ENCODE data around the gene GATA1.

The GATA1 gene

DNA sequence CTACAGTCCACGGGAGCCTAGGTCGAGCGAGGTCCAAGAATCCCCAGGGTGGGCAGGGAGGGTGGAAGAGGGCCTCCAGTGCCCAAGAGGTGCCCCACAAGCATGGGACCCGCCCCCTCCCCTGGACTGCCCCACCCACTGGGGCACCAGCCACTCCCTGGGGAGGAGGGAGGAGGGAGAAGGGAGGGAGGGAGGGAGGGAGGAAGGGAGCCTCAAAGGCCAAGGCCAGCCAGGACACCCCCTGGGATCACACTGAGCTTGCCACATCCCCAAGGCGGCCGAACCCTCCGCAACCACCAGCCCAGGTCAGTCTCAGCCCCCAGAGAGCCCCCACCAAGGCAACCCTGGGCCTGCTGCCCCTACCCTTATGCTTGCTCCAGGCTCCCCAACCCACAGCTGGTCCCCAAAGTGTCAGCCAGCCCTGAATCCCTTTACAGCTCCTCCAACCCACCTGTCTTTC, at the start of gene GATA1:
Gene GATA1, plus strand, starts transcription at position 250 of the 460 bp plus-strand sequence. CDS start 4,520 bp downstream, outside the sequence.
- DNase-seq (ENCODE audit: insufficient read length, low spot score) (no peak), FAIRE-seq (no peak)

DNA sequence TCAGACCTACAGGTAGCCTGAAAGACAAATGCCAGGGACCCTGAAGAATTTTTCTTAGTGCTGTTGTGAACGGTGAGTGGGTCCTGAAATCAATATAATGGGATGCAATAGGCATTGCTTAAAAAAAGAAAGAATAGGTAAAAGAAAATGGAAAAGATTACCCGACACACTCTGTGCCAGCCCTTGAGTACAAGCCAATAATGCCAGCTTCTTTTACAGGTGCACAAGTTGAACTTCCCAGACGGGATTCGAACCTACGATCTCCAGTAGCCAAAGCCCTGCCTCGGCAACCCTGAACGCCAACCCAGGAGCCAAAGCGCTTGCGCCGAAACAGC, 49.5 kb upstream of the GATA1 start:
- FAIRE-seq: no peak
- no peak for DNase-seq (ENCODE audit: insufficient read length, low spot score)

DNA sequence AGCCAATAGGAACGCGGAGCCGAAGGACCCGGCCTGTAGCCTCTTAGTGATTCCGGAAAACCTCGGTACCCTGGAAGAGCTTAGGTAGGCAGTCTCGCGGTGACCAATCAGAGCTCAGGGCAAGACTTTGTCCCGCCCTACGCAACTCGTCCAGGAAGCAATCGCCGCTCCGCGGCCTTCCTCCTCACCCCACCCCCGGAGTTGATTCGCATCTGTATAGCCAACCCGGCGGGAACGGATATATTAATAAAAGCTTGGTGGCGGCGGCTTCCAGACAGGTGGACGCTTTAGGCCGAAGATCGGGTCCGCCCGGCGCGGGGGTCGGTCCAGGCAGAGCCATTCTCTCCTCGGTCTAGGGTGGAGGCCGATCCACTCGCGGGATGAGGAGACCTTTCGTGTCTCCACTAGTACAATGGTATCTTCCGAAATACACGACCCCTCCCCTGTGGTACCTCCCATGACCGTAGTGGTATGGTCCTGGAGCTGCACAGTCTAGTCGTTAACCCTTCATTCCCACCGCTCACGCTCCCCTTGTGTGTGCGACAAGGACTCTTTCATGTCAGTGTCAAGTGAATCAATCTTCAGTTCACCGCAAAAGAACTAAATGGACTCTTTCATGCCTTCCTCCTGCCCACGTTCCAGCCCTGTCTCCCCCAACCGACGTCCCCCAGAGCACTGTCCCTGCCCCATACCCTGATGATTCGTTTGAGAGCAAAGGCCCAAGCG, 49.0 kb upstream of the GATA1 start:
- no peak for FAIRE-seq
- peak; percentile 88 for DNase-seq (ENCODE audit: insufficient read length, low spot score)

DNA sequence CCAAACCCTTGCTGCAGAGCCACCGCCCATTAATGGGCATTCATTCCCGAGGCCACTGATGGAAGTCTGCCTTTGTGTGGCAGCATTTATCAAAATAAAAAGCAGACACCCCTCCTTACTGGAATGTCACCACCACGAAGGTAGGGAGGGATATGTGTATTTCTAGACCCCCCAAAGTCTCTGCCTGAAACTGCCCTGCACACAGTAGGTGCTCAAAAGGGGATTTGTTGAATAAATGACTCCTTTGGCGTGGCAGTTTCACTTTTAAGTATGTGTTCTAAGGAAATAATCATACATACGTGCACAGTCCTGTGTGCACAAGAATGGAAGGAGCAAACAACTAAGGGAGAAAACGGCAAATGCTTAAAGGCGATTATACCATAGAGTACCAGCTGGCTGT, 48.5 kb upstream of the GATA1 start:
- DNase-seq (ENCODE audit: insufficient read length, low spot score): no peak
- FAIRE-seq: no peak

DNA sequence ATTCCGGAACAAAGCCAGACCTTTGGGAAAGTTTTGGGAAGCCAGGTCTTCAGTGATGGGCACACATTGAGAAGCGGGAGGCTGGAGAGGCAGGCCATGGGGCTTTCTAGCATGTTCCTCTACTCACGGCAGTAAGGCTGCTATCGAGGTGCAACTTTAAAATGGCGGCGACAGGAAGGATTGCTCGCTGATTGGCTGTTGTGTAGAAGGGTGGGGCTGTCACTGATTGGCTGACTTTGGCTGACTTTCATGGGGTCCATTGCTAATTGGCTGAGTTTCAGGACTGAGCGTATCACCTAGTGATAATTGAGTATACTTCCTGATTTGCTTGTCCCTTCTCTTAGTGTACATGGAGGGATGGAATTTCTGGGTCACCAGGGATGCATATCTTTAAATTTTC, 44.6 kb upstream of the GATA1 start:
- DNase-seq (ENCODE audit: insufficient read length, low spot score): no peak
- FAIRE-seq: no peak

DNA sequence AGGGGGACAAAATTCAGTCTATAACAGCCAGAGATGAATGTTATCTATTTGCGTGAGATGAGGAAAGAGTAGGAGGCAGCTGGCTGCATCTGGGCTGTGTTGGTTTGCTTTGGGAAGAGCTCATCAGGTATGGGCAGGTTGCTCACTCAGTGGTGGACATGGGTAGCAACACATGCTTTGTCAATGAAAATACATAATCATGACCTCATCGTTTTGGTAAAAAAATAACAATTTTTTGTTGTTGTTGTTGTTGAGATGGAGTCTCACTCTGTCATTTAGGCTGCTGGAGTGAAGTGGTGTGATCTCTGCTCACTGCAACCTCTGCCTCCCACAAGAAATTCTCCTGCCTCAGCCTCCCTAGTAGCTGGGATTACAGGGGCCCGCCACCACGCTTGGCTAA, 41.2 kb upstream of the GATA1 start:
- FAIRE-seq (no peak), DNase-seq (ENCODE audit: insufficient read length, low spot score) (no peak)

DNA sequence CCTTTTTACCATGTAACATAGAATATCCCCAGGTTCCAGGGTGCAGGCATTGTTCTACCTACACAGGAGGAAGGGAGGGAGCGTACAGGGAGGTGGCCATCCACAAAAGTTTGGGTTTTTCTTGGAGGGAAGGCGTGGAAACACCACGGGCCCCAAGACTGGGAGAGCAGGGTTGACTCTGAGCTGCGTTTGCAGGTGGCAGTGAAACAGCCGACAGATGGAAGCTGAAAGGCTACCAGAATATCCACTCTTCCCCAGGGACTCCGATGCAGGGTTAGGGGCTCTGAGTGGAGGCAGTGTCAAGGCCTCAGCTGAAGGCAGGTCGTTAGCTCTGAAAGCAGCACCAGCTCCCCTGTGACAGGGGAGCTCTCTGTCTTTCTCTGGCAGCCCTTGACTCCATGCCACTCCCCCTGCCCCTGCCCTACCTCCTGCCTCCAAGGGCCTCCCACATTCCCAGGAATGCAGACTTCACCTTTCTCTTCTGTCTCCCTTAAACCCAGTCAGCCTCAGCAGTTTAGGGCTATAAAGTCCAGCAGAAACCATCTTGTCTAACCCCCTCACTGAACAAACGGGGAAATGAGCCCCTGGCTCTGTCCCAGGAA, 38.9 kb upstream of the GATA1 start:
- DNase-seq (ENCODE audit: insufficient read length, low spot score) (no peak), FAIRE-seq (no peak)

DNA sequence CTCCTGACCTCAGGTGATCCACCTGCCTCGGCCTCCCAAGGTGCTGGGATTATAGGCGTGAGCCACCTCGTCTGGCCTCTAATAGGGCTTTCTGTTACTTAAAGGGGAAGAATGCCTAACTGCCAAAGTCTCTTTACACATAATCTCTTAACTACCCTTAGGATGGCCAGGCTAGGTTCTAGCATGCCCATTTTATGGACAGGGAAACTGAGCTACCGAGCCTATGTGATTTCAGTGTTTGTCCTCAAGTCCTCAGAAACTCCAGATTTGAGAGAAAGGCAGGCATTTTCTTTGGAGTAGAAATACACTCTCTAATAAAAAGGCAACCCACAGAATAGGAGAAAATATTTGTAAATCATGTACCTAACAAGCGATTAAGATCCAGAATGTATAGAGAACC, 37.2 kb upstream of the GATA1 start:
- DNase-seq (ENCODE audit: insufficient read length, low spot score) (no peak), FAIRE-seq (no peak)

DNA sequence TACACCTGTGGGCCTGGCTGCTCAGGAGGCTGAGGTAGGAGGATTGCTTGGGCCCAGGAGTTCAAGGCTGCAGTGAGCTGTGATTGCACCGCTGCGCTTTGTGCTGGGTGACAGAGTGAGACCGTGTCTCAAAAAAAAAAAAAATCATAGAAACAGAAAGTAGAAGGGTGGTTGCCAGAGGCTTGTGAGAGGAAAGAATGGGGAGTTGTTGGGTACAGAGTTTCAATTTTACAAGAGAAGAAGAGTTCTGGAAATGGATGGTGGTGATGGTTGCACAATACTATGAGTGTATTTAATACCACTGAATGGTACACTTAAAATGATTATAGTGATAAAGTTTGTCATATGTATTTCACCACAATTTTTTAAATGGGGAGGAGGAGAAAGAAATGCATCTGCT, 35.0 kb upstream of the GATA1 start:
- FAIRE-seq (no peak), DNase-seq (ENCODE audit: insufficient read length, low spot score) (no peak)

DNA sequence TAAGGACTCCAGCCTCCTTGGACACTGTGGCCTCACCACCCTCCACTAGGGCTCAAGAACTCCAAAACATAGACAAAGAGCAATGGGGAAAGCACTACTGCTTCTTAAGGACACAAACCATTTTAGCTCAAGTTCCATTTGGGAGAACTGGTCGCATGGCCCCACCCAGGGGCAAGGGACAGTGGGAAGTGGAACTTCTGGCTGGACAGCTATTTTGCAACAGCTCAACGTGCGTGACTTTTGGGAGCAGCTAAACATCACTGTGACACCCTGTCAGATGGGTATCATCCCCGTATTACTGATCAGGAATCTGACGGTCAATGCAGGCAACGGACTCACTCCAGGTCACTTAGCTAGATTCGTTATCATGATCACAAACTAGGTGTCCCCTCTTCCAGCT, 33.9 kb upstream of the GATA1 start:
- DNase-seq (ENCODE audit: insufficient read length, low spot score) (no peak), FAIRE-seq (no peak)

DNA sequence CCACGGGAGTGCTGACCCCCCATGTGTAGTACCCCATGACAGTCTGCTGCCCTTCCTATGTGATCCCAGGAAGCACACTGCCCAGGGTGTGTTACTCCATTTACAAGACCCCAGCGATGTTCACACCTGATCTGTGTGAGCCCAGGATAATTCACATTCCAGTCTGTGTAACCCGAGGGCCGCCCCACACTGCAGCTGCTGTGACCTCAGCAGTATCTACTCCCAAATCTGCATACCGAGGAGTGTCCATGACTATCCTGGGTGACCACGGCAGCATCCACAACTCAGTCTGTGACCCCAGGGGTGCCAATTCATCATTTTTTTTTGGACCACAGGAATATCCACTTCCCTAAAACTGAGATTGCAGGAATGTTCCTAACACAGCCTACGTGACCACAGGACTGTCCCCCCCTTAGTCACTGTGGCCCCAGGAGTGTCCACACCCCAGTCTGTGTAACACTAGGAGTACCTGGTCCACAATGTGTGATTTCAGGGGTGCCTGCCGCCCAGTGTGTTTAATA, 32.6 kb upstream of the GATA1 start:
- no peak for DNase-seq (ENCODE audit: insufficient read length, low spot score)

DNA sequence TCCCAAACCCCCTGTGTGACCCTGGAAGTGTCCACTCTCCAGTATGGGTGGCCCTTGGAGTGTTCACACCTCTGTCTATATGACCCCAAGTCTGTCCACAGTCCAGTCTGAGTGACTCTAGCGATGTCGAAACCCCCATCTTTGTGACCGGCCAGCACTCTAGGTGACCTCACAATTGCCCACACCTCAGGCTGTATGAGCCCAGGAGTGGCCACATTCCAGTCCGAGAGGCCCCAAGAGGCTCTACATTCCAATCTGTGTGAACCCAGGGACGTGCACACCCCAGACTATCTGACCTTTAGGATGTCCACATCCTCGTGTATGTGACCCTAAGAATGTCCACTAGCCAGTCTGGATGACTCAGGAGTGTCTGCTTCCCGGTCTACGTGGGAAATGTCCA, 32.2 kb upstream of the GATA1 start:
- FAIRE-seq (no peak), DNase-seq (ENCODE audit: insufficient read length, low spot score) (no peak)

More for the DNA sequence above, 32.6 kb upstream of the GATA1 start:
- FAIRE-seq: no peak

DNA sequence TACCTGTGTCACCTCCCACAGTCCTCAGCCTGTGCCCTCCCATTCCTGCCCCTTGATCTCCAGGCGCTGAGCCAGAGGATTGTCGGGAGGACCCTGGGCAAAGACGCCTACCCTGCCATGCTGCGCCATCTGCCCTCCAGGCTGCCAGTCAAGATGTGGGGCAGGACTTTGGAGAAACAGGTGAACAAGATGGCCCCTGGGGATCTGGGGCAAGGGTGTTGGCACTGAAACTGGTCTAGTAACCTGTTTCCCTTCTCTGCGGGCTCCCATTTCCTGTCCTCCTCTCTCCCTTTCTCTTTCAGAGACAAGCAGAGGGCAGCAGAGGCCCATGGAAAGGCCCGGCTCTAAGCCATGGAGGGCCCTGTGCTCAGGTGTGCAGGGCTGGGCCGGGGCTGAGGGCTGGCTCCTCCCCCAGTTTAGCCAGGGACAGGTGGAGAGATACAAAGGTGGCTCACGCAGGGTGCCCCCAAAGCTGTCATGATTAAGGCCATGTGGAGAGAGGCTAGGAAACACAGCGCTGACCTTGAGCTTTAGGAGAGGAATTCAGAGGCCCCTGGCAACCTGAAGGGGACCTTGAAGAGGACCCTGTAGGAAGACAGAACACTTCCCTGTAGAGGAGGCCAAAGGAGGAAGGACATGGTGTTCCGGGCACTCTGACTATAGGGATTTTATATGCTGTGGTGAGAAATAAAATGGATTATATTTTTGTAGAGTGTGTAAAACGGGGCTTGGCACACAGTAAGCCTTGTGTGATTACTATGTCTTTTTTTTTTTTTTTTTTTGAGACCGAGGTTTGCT, 24.5 kb upstream of the GATA1 start, which contains the start of gene GLOD5:
Gene GLOD5, plus strand, starts transcription at position 74 of the 798 bp plus-strand sequence. Its CDS starts 44 bp downstream, at position 118.
- DNase-seq (ENCODE audit: insufficient read length, low spot score) (peak; percentile 15), FAIRE-seq (no peak)

DNA sequence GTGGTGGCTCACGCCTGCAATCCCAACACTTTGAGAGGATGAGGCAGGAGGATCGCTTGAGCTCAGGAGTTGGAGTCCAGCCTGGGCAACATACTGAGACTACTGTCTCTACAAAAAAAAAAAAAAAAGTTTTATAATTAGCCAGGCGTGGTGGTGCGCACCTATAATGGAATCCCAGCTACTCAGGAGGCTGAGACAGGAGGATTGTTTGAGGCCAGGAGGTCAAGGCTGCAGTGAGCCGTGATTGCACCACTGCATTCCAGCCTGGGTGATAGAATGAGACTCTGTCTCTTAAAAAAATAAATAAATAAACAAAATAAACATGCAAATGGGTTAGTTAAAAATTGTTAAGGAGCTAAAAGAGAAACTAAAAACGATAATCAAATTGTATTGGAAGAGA, 17.2 kb upstream of the GATA1 start:
- no peak for DNase-seq (ENCODE audit: insufficient read length, low spot score)
- no peak for FAIRE-seq

DNA sequence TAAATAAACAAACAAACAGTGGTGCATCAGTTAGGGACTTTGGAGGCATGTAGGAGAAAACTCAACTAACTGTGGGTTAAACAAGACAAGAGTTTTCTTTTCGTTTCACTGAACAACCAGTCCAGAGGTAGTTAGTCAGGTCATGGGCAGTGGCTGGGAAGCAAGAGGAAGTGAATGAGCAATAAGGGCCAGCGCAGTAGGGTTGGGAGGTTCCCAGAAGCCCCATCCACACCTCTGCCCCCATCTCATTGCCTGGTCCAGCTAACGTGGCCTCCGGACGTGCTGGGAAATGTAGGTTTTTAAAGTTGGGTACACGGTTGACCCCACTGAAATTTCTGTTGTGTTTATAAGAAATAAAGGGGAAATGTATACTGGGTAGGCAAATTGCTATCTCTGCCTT, 16.1 kb upstream of the GATA1 start:
- no peak for DNase-seq (ENCODE audit: insufficient read length, low spot score)
- FAIRE-seq: no peak

DNA sequence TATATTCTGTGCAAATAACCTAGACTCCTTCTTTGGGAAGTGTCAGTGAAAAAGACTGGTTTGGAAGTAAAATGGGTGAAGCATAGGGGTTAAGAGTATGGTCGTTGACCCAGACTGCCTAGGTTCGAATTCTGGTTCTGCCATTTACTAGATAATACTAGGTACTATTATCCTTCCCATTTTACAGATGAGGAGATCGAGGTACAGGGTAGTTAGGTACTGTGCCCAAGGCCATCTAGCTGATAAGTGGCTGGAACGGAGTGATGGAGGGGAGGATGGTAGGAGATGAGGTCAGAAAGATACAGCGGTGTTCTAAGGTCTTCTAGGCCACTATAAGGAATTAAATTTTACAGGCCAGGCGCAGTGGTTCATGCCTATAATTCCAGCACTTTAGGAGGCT, 13.8 kb upstream of the GATA1 start:
- DNase-seq (ENCODE audit: insufficient read length, low spot score): no peak
- no peak for FAIRE-seq

DNA sequence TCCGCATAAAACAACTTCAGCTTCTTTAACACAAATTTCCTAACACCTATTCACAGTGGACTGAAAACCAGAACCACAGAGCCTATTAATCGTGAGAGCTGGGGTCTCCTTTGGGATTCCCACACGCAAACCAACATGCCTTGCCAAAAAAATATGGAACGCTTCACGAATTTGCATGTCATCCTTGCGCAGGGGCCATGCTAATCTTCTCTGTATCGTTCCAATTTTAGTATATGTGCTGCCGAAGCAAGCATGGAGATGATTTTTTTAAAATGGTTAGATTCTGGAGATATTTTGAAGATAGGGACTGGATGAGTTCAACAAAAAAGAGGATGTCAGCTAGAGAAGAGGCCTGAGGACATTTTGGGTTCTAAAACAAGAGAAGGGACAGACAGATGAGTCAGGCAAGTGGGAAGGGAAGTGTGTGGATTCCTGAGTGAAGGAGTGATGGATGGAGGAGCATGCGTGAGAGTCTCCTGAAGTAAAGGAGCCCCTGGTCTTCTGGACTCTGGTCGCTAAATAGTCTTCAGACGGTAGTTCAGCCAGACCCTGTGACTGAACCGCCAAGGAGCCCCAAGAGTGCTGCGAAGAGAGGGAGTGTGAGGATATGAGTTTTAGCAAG, 9.5 kb upstream of the GATA1 start:
- FAIRE-seq: no peak

DNA sequence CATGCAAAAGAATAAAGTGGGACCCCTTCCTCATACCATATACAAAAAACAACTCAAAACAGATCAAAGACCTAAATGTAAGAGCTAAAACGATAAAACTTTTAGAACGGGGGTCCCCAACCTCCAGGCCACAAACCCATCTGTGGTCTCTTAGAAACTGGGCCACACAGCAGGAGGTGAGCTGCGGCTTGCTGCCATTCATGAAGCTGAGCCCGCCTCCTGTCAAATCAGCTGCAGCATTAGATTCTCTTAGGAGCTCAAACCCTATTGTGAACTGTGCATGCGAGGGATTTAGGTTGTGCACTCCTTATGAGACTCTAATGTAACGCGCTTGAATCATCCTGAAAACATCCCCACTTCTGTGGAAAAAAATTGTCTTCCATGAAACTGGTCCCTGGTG, 7.0 kb upstream of the GATA1 start:
- no peak for FAIRE-seq
- DNase-seq (ENCODE audit: insufficient read length, low spot score): no peak

More for the DNA sequence above, 9.5 kb upstream of the GATA1 start:
- DNase-seq (ENCODE audit: insufficient read length, low spot score): no peak

DNA sequence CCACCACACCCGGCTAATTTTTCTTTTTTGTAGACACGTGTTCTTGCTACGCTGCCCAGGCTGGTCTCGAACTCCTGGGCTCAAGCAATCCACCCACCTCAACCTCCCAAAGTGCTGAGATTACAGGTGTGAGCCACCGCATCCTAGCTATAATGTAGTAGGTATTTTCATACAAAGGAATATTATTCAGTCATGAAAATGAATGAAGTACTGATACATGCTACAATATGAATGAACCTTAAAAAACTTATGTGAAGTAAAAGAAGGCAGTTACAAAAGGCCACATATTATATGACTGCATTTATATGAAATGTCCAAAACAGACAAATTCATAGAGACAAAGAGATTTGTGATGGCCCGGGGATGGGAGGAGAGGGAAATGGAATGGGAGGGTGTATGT, 4.7 kb upstream of the GATA1 start:
- FAIRE-seq (no peak), DNase-seq (ENCODE audit: insufficient read length, low spot score) (no peak)

DNA sequence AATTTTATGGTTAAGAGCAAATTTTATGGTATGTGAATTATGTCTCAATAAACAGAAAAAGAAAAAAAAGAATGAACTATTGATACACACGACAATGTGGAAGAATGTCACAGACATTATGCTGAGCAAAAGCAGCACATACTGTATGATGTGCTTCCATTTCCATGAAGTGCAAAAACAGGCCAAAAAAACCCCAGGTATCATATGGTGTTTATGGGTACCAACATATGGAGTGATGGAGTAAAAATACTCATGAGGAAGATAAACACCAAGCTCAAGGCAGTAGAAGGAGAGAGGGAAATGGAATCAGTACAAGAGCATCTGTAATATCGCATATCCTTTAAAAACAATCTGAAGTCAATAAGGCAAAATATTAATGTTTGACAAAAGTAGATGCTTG, 4.2 kb upstream of the GATA1 start:
- DNase-seq (ENCODE audit: insufficient read length, low spot score) (no peak), FAIRE-seq (no peak)

DNA sequence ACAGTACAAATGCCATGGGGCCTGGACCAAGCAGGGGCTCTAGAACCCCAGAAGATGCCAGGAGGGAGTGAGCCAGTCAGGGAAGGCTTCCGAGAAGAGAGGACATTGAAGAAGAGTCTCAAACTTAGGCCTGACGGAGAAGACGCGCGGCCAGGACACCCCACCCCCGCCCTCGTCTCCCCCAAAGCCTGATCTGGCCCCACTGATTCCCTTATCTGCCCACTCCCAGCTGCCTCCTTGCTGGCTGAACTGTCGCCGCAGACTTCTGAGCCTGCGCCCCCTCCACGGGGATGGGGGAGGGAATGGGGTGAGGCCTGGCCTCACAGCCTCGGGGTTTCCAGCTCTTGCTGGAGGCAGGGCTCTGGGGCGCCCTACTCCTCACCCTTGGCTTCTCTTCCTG, 3.6 kb upstream of the GATA1 start:
- FAIRE-seq (no peak), DNase-seq (ENCODE audit: insufficient read length, low spot score) (no peak)

All from HTR-8/SVneo (cell line).